Activated effector memory CD4-positive, alpha-beta T cell treated with anti-CD3 and anti-CD28 coated beads, Interleukin-2, amount 50 U/mL, for 16 hours (primary cell): ENCODE results near the gene ZNF423.
A peak's percentile ranks its signal among the peaks of the same experiment; 100 is the strongest.
"Not testable (repeated sequence)": the region's sequence is repeated elsewhere in the genome, so short reads cannot be mapped to it uniquely, and the experiment has no call there.

ENCODE experiments used
- DNase-seq: peaks from one replicate; pipeline ENCODE4 v3.0.0-alpha.2; 2020

The ZNF423 gene

GRCh38 chr16:49855822-49856671, at the start of gene ZNF423:
Gene ZNF423 (minus strand): TSS chr16:49856112. CDS start chr16:49855774, 338 bp downstream.
- no peak for DNase-seq

- no peak for DNase-seq
These were observed 48.6 kb upstream of the ZNF423 start for GRCh38 chr16:49904348-49905062.

- no peak for DNase-seq
These were observed 47.0 kb upstream of the ZNF423 start for GRCh38 chr16:49902908-49903307.

- no peak for DNase-seq
These were observed 45.8 kb upstream of the ZNF423 start for GRCh38 chr16:49901711-49902110.

- DNase-seq, result no peak
These were observed 45.0 kb upstream of the ZNF423 start for GRCh38 chr16:49900875-49901274.

- DNase-seq, result no peak
These were observed 44.2 kb upstream of the ZNF423 start for GRCh38 chr16:49899991-49900695.

GRCh38 chr16:49896447-49896964, 40.6 kb upstream of the ZNF423 start:
- no peak for DNase-seq

GRCh38 chr16:49890876-49891275, 35.0 kb upstream of the ZNF423 start:
- DNase-seq, result no peak

GRCh38 chr16:49889725-49890397, 33.9 kb upstream of the ZNF423 start:
- no peak for DNase-seq

GRCh38 chr16:49886554-49887094, 30.7 kb upstream of the ZNF423 start:
- DNase-seq, result no peak

- DNase-seq, result no peak
These were observed 28.4 kb upstream of the ZNF423 start for GRCh38 chr16:49884033-49885015.

- DNase-seq, result no peak
These were observed 27.4 kb upstream of the ZNF423 start for GRCh38 chr16:49883076-49884014.

- DNase-seq, result no peak
These were observed 26.0 kb upstream of the ZNF423 start for GRCh38 chr16:49881890-49882289.

GRCh38 chr16:49878540-49878939, 22.6 kb upstream of the ZNF423 start:
- DNase-seq, result not testable (repeated sequence)

- peak; percentile 69 for DNase-seq
These were observed 20.8 kb upstream of the ZNF423 start for GRCh38 chr16:49876716-49877129.

GRCh38 chr16:49875806-49876715, 20.1 kb upstream of the ZNF423 start:
- no peak for DNase-seq

- no peak for DNase-seq
These were observed 18.8 kb upstream of the ZNF423 start for GRCh38 chr16:49874613-49875237.

GRCh38 chr16:49871824-49872223, 15.9 kb upstream of the ZNF423 start:
- DNase-seq, result not testable (repeated sequence)
